ENCODE data around the gene SH3D19.

DNA sequence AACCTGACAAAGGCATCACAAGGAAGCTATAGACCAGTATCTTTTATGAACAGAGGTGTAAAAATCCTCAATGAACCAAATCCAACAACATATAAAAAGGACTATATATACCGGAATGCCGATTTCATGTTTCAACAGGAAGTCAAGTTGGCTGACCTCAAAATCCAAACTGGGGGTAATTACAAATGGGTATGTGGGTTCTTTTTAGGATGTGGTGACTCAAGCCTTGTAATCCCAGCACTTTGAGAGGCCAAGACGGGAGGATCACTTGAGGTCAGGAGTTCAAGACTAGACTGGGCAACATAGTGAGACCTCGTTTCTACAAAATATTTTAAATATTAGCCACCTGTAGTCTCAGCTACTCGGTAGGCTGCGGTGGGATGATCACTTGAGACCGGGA is 38.0 kb downstream of the SH3D19 start:
- TF ChIP-seq, protein P1, sequence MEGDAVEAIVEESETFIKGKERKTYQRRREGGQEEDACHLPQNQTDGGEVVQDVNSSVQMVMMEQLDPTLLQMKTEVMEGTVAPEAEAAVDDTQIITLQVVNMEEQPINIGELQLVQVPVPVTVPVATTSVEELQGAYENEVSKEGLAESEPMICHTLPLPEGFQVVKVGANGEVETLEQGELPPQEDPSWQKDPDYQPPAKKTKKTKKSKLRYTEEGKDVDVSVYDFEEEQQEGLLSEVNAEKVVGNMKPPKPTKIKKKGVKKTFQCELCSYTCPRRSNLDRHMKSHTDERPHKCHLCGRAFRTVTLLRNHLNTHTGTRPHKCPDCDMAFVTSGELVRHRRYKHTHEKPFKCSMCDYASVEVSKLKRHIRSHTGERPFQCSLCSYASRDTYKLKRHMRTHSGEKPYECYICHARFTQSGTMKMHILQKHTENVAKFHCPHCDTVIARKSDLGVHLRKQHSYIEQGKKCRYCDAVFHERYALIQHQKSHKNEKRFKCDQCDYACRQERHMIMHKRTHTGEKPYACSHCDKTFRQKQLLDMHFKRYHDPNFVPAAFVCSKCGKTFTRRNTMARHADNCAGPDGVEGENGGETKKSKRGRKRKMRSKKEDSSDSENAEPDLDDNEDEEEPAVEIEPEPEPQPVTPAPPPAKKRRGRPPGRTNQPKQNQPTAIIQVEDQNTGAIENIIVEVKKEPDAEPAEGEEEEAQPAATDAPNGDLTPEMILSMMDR (conservative IDR thresholded peaks at IDR 0.05; ENCODE audit: low read length), result no peak
- no peak for TF ChIP-seq EZH2phosphoT487 (IDR thresholded peaks at IDR 0.05; ENCODE audit: borderline replicate concordance)

Data from Loucy (cell line).